Stimulated activated naive CD8-positive, alpha-beta T cell treated with anti-CD3 and anti-CD28 coated beads, Interleukin-15, Interleukin-2, amounts not matched to agents 100 ng/mL and 50 ng/mL, for 24 hours (primary cell): ENCODE data around the gene ATXN1.

ENCODE experiments used
- H3K27ac Mint-ChIP-seq: one replicate; pipeline ENCODE4 v1.8.0; 2021; ENCODE audit warnings: mild to moderate bottlenecking, mixed read lengths
- H3K27me3 Mint-ChIP-seq: one replicate; pipeline ENCODE4 v1.8.0; 2021; ENCODE audit warnings: mixed read lengths
- H3K36me3 Mint-ChIP-seq: one replicate; pipeline ENCODE4 v1.8.0; 2021; ENCODE audit warnings: low read depth, mixed read lengths
- H3K4me1 Mint-ChIP-seq: one replicate; pipeline ENCODE4 v1.8.0; 2021; ENCODE audit warnings: low read depth, mixed read lengths
- H3K4me3 Mint-ChIP-seq: one replicate; pipeline ENCODE4 v1.8.0; 2021; ENCODE audit warnings: mild to moderate bottlenecking, mixed read lengths
- H3K9me3 Mint-ChIP-seq: one replicate; pipeline ENCODE4 v1.8.0; 2021; ENCODE audit warnings: mixed read lengths

ATXN1 gene

DNA sequence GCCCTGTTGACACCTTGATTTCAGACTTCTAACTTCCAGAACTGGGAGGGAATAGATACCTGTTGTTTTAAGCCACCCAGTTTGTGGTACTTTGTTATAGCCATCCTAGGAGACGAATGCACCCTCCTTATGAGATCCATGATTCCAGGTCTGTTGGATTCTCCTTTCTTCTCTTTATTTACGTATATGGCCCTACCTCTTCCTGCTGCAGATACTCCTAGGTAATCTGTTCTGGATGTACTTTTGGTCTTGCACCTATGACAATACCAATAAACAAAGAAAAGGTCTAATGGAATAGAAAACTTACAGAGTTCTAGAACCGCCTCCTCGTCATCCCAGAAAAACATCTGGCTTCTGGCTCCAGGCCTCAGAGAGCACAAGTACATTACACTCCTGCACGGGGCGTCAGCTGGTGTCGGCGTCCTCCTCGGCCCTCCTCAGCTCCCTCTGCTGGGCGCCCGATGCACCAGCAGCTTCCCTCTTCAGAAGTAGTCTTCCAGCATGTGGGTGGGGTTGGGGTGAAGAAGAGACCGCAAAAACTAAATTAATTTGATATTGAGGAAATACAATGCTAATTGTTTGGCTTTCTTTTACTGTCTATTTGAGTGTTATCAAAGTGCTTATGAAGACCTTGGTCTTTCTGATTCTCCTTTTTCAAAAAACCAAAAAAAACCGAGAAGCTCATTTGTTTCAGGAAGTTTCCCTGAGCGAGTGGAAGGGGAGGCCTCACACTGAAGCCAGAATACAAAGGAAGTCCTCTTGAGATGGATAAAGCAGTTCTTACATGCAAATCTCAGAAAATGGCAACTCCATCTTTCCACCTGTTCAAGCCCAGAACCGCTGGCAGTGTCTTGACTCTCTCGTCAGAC is 9.7 kb upstream of the ATXN1 start:
- Mint-ChIP-seq H3K4me1 (peaks cover 57% of the 10 kb centered on the region), H3K27me3 (no peaks in the 10 kb centered on the region), H3K4me3 (peak overlapping the region; percentile 45), H3K27ac (peak overlapping the region; percentile 53), H3K36me3 (no peaks in the 10 kb centered on the region), H3K9me3 (no peaks in the 10 kb centered on the region)

DNA sequence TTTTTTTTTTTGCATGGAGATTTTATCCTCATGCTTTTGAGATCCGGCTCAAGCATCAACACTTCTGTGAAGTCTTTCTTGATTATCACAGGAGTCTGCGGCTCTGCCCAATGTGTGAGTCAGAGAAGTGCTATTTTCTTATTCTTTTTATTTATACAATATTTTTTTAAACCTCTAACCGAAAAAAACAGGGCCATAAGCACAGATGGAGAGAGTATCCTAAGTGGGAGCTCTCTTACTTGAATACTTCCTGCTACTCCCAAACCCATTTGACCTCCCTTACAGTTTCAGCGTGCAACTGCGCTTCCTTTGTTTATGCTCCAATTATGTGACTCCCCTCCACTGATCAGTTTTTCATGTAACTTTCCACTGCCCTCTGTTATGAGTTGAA is 8.7 kb upstream of the ATXN1 start:
- H3K27ac Mint-ChIP-seq = no peak overlapping the region
- no peaks in the 10 kb centered on the region for H3K27me3 Mint-ChIP-seq
- H3K4me1 Mint-ChIP-seq = peaks cover 67% of the 10 kb centered on the region
- no peaks in the 10 kb centered on the region for H3K36me3 Mint-ChIP-seq
- no peak overlapping the region for H3K4me3 Mint-ChIP-seq
- no peaks in the 10 kb centered on the region for H3K9me3 Mint-ChIP-seq

DNA sequence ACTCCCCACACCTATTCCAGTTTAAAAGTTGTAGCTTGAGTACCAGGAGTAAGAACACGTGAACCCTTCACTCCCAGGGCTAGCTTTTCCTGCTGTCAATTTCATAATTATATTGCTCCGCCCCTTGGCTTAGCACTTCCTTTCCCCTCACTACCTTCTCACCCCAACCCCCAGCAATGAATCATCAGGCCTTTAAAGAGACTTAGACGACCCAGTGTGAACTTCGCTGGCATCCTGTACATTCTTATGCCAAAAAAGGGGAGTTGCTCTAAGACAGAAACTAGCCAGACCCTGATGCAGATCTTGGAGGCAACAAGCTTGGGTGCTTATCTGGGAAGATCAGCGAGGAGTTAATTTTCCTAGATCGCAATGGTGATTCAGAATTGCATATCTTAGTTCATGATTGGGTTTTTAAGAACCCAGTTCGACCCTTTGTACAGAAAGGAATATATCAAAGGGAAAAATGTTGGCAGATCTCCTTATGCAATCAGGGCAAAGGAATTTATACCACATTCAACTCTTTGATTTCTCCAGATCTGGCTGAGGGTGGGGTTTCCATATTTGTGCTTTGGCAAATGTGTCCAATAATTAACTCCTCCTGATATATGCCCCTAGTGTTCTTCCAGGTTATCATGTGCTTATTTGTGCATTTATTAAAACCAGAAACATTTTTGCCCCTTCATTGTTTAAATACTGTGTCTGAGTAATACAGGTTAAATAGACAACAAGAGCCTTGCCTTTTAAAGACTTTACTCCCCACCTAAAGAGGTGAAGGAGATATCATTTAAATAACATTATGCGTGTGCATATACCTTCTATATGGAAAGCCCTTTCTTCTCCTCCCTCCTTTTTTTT is 8.1 kb upstream of the ATXN1 start:
- H3K4me3 Mint-ChIP-seq = no peak overlapping the region
- no peaks in the 10 kb centered on the region for H3K9me3 Mint-ChIP-seq
- H3K27me3 Mint-ChIP-seq = no peaks in the 10 kb centered on the region
- peak overlapping the region; percentile 34 for H3K27ac Mint-ChIP-seq
- no peaks in the 10 kb centered on the region for H3K36me3 Mint-ChIP-seq
- peaks cover 73% of the 10 kb centered on the region for H3K4me1 Mint-ChIP-seq

DNA sequence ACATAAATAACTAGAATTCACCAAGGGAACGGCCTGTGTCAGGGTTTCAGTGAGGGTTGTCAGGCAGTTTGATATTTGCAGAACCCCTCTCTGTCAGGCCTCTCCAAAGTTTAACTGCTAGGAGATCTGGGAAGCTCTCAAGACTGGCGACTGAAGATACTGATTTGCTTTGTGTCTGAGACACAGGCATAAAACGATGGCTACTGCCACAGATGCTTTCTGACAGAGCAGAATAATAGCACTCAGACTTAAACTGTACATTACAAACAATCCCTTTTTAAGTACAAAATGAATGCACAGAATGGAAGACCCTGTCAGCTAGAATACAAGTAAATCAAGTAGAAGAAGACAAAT is 7.2 kb upstream of the ATXN1 start:
- Mint-ChIP-seq H3K27ac (no peak overlapping the region), H3K4me3 (no peak overlapping the region), H3K27me3 (no peaks in the 10 kb centered on the region), H3K9me3 (no peaks in the 10 kb centered on the region), H3K36me3 (no peaks in the 10 kb centered on the region), H3K4me1 (peaks cover 81% of the 10 kb centered on the region)

DNA sequence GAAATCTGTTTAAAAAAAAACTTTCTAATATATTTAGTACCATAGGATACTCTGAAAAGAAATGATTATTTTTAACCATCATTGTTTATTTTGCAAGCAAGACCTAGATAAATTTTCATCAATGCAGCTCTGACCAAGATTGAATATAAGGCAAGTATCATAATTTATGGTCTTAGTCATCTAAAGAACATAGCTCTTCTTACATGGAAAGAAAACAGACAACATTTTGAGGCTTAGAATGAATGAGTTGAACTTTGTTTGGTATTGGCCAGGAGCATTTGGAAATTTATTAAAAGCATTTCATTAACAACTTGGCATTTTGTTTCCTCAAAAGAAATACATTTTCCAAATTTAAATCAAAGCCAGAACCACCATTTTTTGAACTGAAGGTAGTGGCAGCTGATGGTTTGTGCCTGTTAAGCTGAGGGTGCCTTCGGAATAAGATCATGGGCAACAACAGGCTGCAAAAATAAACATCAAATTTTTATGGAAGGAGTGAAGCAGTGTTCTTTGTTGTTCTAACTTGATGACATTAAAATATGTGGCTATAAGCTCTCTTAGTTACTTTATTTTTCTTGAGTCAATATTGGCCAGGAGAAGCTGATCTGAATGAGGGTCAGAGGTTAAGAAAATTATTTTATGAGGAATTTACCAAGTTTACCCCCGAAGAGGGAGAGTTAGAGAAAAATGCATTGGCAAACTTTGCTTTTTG is 6.7 kb upstream of the ATXN1 start:
- H3K27me3 Mint-ChIP-seq = no peaks in the 10 kb centered on the region
- H3K9me3 Mint-ChIP-seq = no peaks in the 10 kb centered on the region
- no peak overlapping the region for H3K27ac Mint-ChIP-seq
- H3K4me3 Mint-ChIP-seq = no peak overlapping the region
- no peaks in the 10 kb centered on the region for H3K36me3 Mint-ChIP-seq
- H3K4me1 Mint-ChIP-seq = peaks cover 85% of the 10 kb centered on the region

DNA sequence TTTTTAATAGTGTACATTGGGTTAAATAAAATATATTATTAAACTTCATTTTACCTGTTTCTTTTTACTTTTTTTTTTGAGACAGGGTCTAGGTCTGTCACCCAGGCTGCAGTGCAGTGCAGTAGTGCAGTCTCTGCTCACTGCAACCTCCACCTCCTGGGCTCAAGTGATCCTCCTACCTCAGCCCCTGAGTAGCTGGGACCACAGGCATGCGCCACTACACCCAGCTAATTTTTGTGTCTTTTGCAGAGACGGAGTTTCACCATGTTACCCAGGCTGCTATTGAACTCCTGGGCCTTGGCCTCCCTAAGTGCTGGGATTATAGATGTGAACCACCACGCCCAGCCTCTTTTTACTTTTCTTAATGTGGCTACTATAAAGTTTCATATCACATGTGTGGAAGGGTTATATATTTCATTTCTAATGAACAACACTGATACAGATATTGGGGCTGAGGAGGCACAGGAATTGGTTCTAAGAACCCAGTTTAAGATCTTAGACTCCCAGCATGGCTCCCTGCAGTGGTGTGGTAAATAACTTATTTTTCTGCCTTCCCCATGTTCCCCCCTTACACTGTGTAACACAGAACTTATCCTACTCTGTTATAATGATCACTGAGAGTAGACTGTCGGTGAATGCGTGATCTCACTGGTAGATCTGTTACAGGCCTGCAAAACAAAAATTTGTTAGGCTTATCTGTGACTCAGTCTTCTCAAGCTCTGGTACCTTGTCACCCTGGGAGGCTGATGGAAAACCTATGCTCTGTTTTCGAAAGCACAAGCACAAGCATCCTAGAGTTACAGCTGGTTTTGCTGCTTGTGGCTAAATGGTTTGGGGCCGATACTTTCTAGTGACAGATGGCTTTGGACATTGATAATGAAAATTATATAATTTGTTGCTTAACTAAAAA is 5.8 kb upstream of the ATXN1 start:
- H3K4me3 Mint-ChIP-seq = no peak overlapping the region
- no peaks in the 10 kb centered on the region for H3K36me3 Mint-ChIP-seq
- H3K9me3 Mint-ChIP-seq = no peaks in the 10 kb centered on the region
- peaks cover 93% of the 10 kb centered on the region for H3K4me1 Mint-ChIP-seq
- H3K27me3 Mint-ChIP-seq = no peaks in the 10 kb centered on the region
- peak overlapping the region; percentile 34 for H3K27ac Mint-ChIP-seq

DNA sequence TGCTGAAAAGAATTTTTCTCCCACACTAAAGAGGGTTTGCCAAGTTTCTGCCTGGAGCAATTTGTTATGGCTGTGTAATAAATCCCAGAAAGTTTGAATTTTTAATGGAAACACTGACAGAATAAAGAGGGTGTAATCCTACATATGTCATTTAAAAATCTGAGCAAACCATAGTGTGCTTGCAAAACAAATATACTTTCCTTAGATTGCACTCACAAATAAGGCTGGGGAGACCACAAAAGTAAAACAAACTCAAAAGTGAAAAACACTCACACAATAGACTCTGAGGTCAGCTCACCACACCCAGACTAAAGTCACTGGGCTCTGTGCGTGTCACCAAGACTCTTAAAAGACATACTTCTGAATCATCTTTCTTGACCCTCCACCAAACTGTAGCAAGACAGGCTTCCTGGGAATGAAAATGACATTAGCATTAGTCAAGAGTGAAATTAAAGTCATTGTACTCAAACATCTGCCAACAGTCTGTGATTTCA is 4.8 kb upstream of the ATXN1 start:
- peak overlapping the region; percentile 19 for H3K27ac Mint-ChIP-seq
- no peaks in the 10 kb centered on the region for H3K27me3 Mint-ChIP-seq
- H3K9me3 Mint-ChIP-seq = no peaks in the 10 kb centered on the region
- no peaks in the 10 kb centered on the region for H3K36me3 Mint-ChIP-seq
- H3K4me3 Mint-ChIP-seq = peak overlapping the region; percentile 18
- peaks cover 83% of the 10 kb centered on the region for H3K4me1 Mint-ChIP-seq

DNA sequence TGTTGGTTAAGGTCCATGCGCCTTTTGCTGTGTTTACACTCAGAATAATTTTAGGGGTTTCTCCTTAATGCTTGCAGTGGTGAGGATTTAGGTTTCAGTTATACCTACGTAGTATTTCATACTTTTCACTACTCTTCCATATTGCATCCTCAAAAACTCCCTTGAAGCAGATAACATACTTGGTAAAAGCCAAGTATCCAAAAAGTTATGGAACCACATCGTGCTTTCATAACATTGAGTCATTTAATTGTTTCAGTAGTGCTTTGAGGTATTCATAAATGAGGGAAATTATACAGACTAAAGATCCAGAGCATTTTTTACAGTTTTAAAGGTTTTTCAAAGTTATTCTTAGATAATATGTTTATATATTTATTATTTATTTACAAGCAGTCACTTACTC is 4.0 kb upstream of the ATXN1 start:
- Mint-ChIP-seq H3K4me3 (no peak overlapping the region), H3K27ac (no peak overlapping the region), H3K9me3 (no peaks in the 10 kb centered on the region), H3K4me1 (peaks cover 75% of the 10 kb centered on the region), H3K36me3 (no peaks in the 10 kb centered on the region), H3K27me3 (no peaks in the 10 kb centered on the region)

DNA sequence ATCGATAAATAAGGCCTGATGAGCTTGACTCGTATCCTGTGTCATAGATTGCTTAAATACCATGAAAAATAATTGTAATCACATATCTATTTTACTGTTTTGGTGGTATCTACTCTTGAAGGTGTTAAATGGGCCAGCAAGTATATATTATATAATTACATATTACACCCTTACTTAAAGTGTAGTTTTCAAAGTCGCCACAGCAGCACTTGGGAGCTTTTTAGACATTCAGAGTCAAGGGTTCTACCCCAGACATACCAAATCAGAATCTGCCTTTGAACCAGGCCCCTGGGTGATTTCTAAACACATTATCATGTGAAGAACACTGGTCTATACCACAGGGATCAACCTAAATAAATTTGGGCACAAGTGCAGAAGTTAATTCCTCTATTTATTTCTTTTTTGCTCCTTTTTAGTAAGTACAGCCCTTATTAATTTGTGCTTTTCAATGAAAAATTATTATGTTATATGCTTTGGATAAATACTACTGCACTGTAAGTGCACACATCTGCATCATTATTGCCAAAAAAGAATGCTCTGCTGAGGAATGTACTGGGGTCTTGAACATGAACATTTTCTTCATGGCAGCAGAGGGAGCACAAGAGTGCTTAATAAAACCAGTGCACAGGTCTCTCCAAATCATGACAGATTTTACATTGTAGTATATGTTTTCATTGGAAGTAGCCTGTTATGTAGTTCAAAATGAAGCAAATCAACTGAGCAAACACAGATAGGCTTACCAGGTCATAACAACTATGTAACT is 3.1 kb upstream of the ATXN1 start:
- Mint-ChIP-seq H3K27ac (no peak overlapping the region), H3K36me3 (no peaks in the 10 kb centered on the region), H3K9me3 (no peaks in the 10 kb centered on the region), H3K4me3 (peak overlapping the region; percentile 26), H3K4me1 (peaks cover 70% of the 10 kb centered on the region), H3K27me3 (no peaks in the 10 kb centered on the region)

DNA sequence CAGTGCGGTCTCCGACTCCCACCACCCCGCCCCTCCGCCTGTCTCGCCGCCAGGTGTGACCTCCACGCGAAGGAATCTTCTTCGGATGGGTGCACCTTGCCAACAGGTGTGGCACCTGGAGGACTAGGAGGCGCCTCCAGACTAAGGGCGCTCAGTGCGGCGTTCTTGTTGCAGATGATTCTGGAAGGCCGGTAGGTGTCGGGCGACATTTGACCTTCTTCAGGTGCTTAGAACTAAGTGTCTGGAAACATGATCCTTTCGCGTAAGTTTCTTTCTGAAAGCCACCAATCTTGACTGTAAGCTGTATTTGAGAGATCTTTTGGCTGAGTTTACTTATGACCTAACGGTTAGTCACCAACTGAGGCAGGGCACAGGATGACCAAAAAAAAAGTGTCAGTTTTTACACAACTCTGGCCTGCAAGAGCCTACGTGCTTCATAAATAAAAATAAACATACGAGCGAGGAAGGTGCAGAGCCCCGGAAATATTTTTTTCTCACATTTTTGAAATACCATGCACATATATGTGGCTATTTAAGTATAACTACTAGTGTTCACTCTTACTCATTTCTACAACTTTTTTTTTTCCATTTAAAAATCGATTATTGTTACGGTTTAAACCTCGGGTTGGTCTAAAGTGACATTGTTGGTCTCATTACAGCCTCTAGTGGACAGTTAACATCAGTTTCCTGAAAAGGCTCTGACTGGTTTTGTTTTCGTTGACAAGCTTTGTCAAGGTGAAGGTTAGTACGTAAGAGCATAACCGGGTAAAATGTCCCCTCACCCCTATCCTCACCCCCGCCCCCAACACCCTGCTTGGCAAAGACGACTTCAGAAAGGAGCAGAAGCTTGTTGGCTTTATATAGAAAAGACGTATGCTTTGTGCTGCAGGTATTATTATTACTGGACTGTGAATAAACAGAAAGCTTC is 1.6 kb upstream of the ATXN1 start:
- no peaks in the 10 kb centered on the region for H3K9me3 Mint-ChIP-seq
- H3K27ac Mint-ChIP-seq = peak overlapping the region; percentile 90
- peak overlapping the region; percentile 93 for H3K4me3 Mint-ChIP-seq
- peaks cover 5% of the 10 kb centered on the region for H3K36me3 Mint-ChIP-seq
- H3K27me3 Mint-ChIP-seq = no peaks in the 10 kb centered on the region
- peaks cover 70% of the 10 kb centered on the region for H3K4me1 Mint-ChIP-seq

DNA sequence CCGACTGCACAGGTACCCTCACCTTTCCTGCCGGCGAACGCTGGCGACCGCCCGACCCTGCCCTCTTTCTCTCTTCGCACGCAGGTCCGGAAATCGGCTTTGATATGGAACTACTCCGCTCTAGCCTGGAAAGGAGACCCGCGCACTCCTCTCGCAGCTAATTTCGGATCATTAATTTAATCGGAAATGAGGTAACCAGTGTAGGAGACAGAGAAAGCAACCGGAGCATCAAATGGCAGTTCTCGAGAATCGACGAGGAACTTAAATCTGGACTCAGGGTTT is 949 bp upstream of the ATXN1 start:
- Mint-ChIP-seq H3K9me3 (no peaks in the 10 kb centered on the region), H3K4me3 (peak overlapping the region; percentile 93), H3K36me3 (peaks cover 7% of the 10 kb centered on the region), H3K27ac (peak overlapping the region; percentile 90), H3K27me3 (no peaks in the 10 kb centered on the region), H3K4me1 (peaks cover 72% of the 10 kb centered on the region)

DNA sequence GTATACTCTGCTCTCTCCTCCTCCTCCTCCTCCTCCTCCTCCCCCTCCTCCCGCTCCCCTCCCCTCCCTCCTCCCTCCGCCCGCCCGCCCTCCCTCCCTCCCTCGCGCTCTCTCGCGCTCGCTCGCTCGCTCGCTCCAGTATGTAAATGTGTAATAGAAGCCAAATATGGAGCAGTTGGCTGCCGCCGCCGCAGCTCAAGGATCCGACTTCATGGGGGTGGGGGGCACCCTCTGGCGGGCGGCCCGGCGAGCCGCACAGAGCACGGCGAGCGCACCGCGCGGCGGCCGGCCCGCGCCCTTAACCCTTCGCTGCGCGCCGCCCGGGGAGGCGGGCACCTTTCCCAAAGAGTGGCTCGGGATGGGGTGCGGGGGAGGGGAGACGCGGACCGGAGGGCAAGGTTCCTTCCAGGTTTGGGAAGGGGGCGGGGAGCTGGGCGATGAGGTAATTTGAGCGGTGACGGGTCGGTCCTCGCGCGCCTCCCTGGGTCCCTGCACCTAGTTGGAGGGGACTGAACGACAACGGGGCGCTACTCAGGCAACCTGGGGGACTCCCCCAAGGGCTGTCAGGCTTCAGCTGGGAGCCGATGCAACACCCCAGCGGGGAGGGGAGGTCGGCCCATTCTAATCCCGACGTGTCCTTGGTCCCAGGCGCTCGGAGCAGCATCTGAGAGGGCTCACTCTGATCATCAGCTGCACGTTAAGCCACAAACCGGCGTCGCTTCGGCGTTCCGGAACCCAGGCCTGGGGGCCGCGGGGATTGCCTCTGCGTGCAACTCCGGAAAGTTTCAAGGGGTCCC is 409 bp upstream of the ATXN1 start:
- Mint-ChIP-seq H3K4me3 (peak overlapping the region; percentile 93), H3K4me1 (peaks cover 73% of the 10 kb centered on the region), H3K27ac (peak overlapping the region; percentile 96), H3K27me3 (no peaks in the 10 kb centered on the region), H3K36me3 (peaks cover 7% of the 10 kb centered on the region), H3K9me3 (no peaks in the 10 kb centered on the region)
